Germinal center (tissue), 1 donor: ENCODE results near the gene SKAP2.

Experiments
- DNase-seq: peaks from one replicate; pipeline ENCODE4 v3.0.0; 2012; ENCODE audit warnings: mixed read lengths, low spot score

SKAP2 gene

GRCh38 chr7:26777385-26777784, 87.0 kb downstream of the SKAP2 start:
- no peak for DNase-seq

GRCh38 chr7:26760501-26760900, 103.9 kb downstream of the SKAP2 start:
- DNase-seq = no peak

- no peak for DNase-seq
These were observed 105.3 kb downstream of the SKAP2 start for GRCh38 chr7:26759108-26759507.

- no peak for DNase-seq
These were observed 121.2 kb downstream of the SKAP2 start for GRCh38 chr7:26743205-26743604.

- DNase-seq = no peak
These were observed 128.3 kb downstream of the SKAP2 start for GRCh38 chr7:26735976-26736600.

GRCh38 chr7:26729150-26729775, 135.1 kb downstream of the SKAP2 start:
- peak; percentile 5 for DNase-seq

GRCh38 chr7:26726051-26726450, 138.3 kb downstream of the SKAP2 start:
- no peak for DNase-seq

- no peak for DNase-seq
These were observed 139.6 kb downstream of the SKAP2 start for GRCh38 chr7:26724795-26725194.

GRCh38 chr7:26723129-26723528, 141.3 kb downstream of the SKAP2 start:
- DNase-seq = no peak

GRCh38 chr7:26721450-26721849, 142.9 kb downstream of the SKAP2 start:
- DNase-seq = no peak

GRCh38 chr7:26718063-26718462, 146.3 kb downstream of the SKAP2 start:
- DNase-seq = no peak

- DNase-seq = no peak
These were observed 150.0 kb downstream of the SKAP2 start for GRCh38 chr7:26714438-26714837.

- no peak for DNase-seq
These were observed 150.4 kb downstream of the SKAP2 start for GRCh38 chr7:26714006-26714405.

- no peak for DNase-seq
These were observed 155.0 kb downstream of the SKAP2 start for GRCh38 chr7:26709210-26709990.

- DNase-seq = no peak
These were observed 158.8 kb downstream of the SKAP2 start for GRCh38 chr7:26705567-26705966.

- DNase-seq = no peak
These were observed 159.6 kb downstream of the SKAP2 start for GRCh38 chr7:26704786-26705185.

GRCh38 chr7:26704036-26704435, 160.4 kb downstream of the SKAP2 start:
- DNase-seq = no peak

GRCh38 chr7:26700893-26701292, 163.5 kb downstream of the SKAP2 start:
- no peak for DNase-seq

- no peak for DNase-seq
These were observed 164.0 kb downstream of the SKAP2 start for GRCh38 chr7:26700386-26700785.

- DNase-seq = no peak
These were observed 164.6 kb downstream of the SKAP2 start for GRCh38 chr7:26699766-26700165.

- no peak for DNase-seq
These were observed 165.6 kb downstream of the SKAP2 start for GRCh38 chr7:26698806-26699205.

GRCh38 chr7:26698194-26698593, 166.2 kb downstream of the SKAP2 start:
- no peak for DNase-seq

GRCh38 chr7:26696978-26697377, 167.4 kb downstream of the SKAP2 start:
- no peak for DNase-seq
